ENCODE results near the gene FOXJ2. TPM values are rescaled to one million over a fixed set of nuclear protein-coding genes. Genes with fewer than 3 reads are reported as not detected.
A peak's percentile ranks its signal among the peaks of the same experiment; 100 is the strongest.
"Not testable (repeated sequence)": the region's sequence is repeated elsewhere in the genome, so short reads cannot be mapped to it uniquely, and the experiment has no call there.

FOXJ2 gene
- total and polyA plus RNA-seq, 9 donors = 10.5 to 32.1 (median 28.3) TPM

DNA sequence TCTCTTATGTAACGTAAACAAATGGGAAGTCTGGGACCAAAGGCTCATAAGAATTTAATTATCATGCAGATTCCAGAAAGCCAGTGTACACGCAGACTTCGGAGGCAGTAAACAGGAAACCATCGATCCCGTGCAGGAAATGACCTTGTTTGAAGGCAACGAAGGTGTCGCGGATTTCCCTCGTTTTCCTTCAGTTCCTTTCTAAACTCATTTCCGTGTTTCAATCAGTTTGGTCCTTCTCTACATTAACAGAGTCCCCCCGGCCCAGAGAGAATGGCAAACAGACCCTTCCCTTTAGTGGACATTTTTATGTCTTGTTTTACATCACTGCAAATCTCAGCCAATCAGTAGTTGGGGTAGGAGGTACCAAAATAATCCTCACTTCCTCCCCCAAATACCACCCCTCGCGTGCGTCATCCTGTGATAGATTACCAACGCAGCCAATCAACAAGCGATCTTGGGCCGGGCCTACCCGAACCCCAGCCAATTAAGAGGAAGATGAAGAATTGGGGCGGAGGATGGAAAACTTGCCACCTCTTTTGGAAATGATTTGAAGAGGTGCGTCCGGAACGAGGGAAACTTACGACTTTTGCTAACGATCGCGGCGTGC lies 6.1 kb upstream of the FOXJ2 start:
- WGBS, 3 donors = 0 to 1% (median 0%) methylated on average over 27 of the region's 27 CpGs
- no peaks in the 10 kb centered on the region for H3K4me1 ChIP-seq (ENCODE audit: insufficient read depth)
- H3K9me3 ChIP-seq = no peaks in the 10 kb centered on the region
- intact Hi-C loops (cut with DNase I) = no loop called here
- TF ChIP-seq EP300 (IDR thresholded peaks at IDR 0.05) (peak; percentile 37), POLR2A (IDR thresholded peaks at IDR 0.05) (peak; percentile 73)
- TF ChIP-seq, protein P1, sequence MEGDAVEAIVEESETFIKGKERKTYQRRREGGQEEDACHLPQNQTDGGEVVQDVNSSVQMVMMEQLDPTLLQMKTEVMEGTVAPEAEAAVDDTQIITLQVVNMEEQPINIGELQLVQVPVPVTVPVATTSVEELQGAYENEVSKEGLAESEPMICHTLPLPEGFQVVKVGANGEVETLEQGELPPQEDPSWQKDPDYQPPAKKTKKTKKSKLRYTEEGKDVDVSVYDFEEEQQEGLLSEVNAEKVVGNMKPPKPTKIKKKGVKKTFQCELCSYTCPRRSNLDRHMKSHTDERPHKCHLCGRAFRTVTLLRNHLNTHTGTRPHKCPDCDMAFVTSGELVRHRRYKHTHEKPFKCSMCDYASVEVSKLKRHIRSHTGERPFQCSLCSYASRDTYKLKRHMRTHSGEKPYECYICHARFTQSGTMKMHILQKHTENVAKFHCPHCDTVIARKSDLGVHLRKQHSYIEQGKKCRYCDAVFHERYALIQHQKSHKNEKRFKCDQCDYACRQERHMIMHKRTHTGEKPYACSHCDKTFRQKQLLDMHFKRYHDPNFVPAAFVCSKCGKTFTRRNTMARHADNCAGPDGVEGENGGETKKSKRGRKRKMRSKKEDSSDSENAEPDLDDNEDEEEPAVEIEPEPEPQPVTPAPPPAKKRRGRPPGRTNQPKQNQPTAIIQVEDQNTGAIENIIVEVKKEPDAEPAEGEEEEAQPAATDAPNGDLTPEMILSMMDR (IDR thresholded peaks at IDR 0.05) = no peak
- no peaks in the 10 kb centered on the region for H3K27me3 ChIP-seq
- no peaks in the 10 kb centered on the region for H3K36me3 ChIP-seq
- H3K4me3 ChIP-seq = peak overlapping the region; percentile 84
- peak; percentile 96 to 99 (median 97) for DNase-seq
- peak overlapping the region; percentile 99 to 100 for H3K27ac ChIP-seq

DNA sequence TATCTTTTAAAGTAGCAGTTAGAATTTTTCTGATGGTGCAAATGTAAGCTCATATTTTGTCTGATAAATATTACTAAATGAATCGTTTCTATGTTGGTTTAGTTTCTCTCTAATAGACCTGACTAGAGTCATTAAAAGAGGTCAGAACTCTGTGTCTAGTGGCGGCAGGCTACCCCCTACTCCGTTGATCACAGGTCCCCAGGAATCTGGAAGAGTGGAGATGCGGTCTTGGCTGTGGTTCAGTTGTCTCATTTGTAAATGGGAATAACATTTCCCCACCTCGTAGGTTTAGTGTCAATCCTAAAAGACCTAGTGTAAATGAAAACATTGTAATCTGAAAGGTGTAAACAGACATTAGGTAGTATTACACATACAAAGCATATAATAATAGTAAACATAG lies 4.7 kb upstream of the FOXJ2 start:
- Histone ChIP-seq H3K4me3 (peak overlapping the region; percentile 84), H3K27me3 (no peaks in the 10 kb centered on the region)

DNA sequence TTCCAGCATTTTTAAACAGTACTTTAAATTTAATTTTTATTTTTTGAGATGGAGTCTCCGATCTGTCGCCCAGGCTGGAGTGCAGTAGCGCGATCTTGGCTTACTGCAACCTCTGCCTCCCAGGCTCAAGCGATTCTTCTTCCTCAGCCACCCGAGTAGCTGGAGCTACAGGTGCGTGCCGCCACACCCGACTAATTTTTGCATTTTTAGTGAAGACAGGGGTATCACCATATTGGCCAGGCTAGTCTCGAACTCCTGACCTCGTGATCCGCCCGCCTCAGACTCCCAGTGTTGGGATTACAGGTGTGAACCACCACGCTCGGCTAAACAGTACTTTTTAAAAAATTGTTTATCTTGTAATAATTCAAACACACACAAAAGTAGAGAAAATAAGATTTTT lies 4.2 kb upstream of the FOXJ2 start:
- no peaks in the 10 kb centered on the region for H3K4me1 ChIP-seq (ENCODE audit: insufficient read depth)
- no peaks in the 10 kb centered on the region for H3K9me3 ChIP-seq
- no peak for TF ChIP-seq POLR2A (IDR thresholded peaks at IDR 0.05)
- TF ChIP-seq EP300 (IDR thresholded peaks at IDR 0.05) = no peak
- TF ChIP-seq, protein P1 (IDR thresholded peaks at IDR 0.05) = no peak
- intact Hi-C loops (cut with DNase I) = no loop called here
- H3K36me3 ChIP-seq = no peaks in the 10 kb centered on the region
- 94 to 96% (median 96%) methylated on average over 15 of the region's 15 CpGs for WGBS, 3 donors
- H3K4me3 ChIP-seq = no peak overlapping the region
- peak in 1 of 5 donors; percentile 30 for DNase-seq
- no peak overlapping the region for H3K27ac ChIP-seq
- H3K27me3 ChIP-seq = no peaks in the 10 kb centered on the region

More for the DNA sequence above, 4.7 kb upstream of the FOXJ2 start:
- no peaks in the 10 kb centered on the region for H3K9me3 ChIP-seq
- H3K27ac ChIP-seq = no peak overlapping the region
- 53 to 59% (median 58%) methylated on average over 5 of the region's 5 CpGs for WGBS, 3 donors
- intact Hi-C loops (cut with DNase I) = no loop called here
- TF ChIP-seq, protein P1 (IDR thresholded peaks at IDR 0.05) = no peak
- TF ChIP-seq EP300 (IDR thresholded peaks at IDR 0.05) (no peak), POLR2A (IDR thresholded peaks at IDR 0.05) (no peak)
- no peaks in the 10 kb centered on the region for H3K4me1 ChIP-seq (ENCODE audit: insufficient read depth)
- no peak for DNase-seq
- no peaks in the 10 kb centered on the region for H3K36me3 ChIP-seq

DNA sequence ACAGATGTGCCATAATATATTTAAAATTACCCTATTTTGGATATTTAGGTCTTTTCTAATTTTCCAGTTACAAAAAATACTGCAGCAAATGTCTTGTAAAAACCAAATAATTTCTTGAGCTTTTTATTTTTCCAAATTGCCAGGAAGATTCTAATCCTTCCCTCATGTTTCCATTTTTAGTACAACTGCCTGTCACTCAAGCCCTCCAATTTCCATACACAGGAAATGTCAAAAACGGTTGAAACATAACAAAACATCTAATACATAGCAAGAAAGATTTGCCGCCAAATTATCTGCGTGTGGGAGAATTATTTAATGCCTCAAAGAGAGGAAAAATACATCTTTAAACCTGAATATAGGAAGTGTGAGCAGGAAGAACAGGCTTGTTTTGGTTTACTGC lies 2.3 kb upstream of the FOXJ2 start:
- TF ChIP-seq, protein P1 (IDR thresholded peaks at IDR 0.05) = no peak
- TF ChIP-seq POLR2A (IDR thresholded peaks at IDR 0.05) = no peak
- no peak for TF ChIP-seq EP300 (IDR thresholded peaks at IDR 0.05)
- WGBS, 3 donors = 76 to 79% (median 77%) methylated on average over 3 of the region's 3 CpGs
- H3K27ac ChIP-seq = no peak overlapping the region
- no peak for DNase-seq
- intact Hi-C loops (cut with DNase I) = no loop called here
- H3K27me3 ChIP-seq = no peaks in the 10 kb centered on the region
- no peaks in the 10 kb centered on the region for H3K36me3 ChIP-seq
- H3K9me3 ChIP-seq = no peaks in the 10 kb centered on the region
- no peak overlapping the region for H3K4me3 ChIP-seq
- peaks cover 5% of the 10 kb centered on the region for H3K4me1 ChIP-seq (ENCODE audit: insufficient read depth)

DNA sequence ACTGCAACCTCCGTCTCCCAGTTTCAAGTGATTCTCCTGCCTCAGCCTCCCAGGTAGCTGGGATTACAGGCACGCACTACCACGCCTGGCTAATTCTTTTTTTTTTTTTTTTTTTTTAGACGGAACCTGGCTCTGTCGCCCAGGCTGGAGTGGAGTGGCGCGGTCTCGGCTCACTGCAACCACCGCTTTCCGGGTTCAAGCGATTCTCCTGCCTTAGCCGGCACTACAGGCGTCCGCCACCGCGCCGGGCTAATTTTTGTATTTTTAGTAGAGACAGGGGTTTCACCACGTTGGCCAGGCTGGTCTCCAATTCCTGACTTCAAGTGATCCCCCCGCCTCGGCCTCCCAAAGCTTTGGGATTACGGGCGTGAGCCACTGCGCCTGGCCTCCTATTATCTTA lies 1.5 kb upstream of the FOXJ2 start:
- H3K4me3 ChIP-seq; intact Hi-C loops (cut with DNase I); H3K27ac ChIP-seq; H3K4me1 ChIP-seq (ENCODE audit: insufficient read depth); H3K9me3 ChIP-seq; H3K36me3 ChIP-seq; H3K27me3 ChIP-seq: not testable (repeated sequence)
- whole genome bisulfite sequencing, 3 donors = 94 to 97% (median 95%) methylated on average over 23 of the region's 23 CpGs
- DNase-seq = peak in 1 of 5 donors; percentile 34
